ENCODE measurements around the gene GADD45G. TPM values are rescaled to one million over a fixed set of nuclear protein-coding genes. Genes with fewer than 3 reads are reported as not detected.
A peak's percentile ranks its signal among the peaks of the same experiment; 100 is the strongest.

Gene GADD45G
- total RNA-seq, 2 donors from 2014 or later = 30.3 to 54.2 TPM

DNA sequence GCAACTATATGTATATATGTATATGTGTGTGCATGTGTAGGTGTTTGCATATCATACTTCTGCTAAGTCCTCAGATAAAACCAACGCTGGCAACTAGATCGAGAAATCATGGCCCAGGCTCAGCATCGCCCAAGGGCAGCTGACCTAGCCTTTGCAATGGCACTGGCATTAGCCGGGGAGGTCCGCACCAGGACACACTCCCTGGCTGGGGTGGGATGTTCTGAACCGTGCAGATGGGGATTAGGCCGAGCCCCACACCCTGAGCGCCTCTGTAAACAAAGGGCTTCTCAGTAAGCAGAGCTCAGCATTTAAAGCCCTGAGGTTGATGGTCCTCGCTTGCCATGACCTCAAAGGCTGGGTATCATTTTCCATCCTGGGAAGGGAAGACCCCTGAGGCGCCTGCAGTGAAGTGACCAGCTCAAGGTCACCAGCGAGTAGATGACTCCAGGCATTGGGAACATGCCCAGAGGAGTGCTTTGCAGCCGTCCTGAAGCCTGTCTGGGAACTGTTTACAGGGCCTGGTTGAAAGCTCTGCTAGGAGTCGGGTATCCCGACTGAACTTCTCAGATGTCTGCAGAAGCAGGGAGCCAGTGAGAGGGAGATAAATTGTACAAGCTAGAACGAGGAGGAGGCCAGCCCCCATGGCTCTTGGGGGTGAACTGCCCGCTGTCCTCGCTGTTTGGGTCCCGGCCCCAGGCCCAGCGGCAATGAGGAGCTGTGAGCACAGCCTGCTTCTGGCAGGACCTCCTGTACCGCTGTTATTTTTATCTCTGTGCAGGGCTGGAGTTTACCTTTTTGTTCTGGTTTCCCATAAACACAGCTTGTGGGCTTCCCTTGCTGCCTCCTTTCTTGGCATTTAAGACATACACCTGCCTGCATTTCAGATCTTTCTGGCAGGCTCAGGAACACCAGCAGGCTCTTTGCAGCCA is 18.4 kb downstream of the GADD45G start:
- Histone ChIP-seq H3K4me1 (peaks cover 82% of the 10 kb centered on the region), H3K36me3 (replicated peaks in 1 of 2; ENCODE audit: insufficient read depth in 1 of 2, low read depth in 2 of 2) (no peaks in the 10 kb centered on the region), H3K9me3 (no peaks in the 10 kb centered on the region), H3K27ac (peak overlapping the region; percentile 64 to 89 (median 82)), H3K4me3 (no peak overlapping the region), H3K27me3 (no peaks in the 10 kb centered on the region)
- DNase-seq (peak; percentile 56 to 78 (median 72)), ATAC-seq (peak; percentile 76)
- WGBS, 2 donors = 48 to 54% methylated on average over 11 to 20 of the region's 20 CpGs
- intact Hi-C loops (cut with DNase I) = loop anchor here (10.0 kb wide), 1 partner anchor 372 kb away; no protein-coding TSS in a partner anchor
- TF ChIP-seq, protein P1, sequence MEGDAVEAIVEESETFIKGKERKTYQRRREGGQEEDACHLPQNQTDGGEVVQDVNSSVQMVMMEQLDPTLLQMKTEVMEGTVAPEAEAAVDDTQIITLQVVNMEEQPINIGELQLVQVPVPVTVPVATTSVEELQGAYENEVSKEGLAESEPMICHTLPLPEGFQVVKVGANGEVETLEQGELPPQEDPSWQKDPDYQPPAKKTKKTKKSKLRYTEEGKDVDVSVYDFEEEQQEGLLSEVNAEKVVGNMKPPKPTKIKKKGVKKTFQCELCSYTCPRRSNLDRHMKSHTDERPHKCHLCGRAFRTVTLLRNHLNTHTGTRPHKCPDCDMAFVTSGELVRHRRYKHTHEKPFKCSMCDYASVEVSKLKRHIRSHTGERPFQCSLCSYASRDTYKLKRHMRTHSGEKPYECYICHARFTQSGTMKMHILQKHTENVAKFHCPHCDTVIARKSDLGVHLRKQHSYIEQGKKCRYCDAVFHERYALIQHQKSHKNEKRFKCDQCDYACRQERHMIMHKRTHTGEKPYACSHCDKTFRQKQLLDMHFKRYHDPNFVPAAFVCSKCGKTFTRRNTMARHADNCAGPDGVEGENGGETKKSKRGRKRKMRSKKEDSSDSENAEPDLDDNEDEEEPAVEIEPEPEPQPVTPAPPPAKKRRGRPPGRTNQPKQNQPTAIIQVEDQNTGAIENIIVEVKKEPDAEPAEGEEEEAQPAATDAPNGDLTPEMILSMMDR (IDR thresholded peaks at IDR 0.05) = no peak
- peak in 2 of 3 donors; percentile 47 to 50 for TF ChIP-seq POLR2A (IDR thresholded peaks at IDR 0.05)

DNA sequence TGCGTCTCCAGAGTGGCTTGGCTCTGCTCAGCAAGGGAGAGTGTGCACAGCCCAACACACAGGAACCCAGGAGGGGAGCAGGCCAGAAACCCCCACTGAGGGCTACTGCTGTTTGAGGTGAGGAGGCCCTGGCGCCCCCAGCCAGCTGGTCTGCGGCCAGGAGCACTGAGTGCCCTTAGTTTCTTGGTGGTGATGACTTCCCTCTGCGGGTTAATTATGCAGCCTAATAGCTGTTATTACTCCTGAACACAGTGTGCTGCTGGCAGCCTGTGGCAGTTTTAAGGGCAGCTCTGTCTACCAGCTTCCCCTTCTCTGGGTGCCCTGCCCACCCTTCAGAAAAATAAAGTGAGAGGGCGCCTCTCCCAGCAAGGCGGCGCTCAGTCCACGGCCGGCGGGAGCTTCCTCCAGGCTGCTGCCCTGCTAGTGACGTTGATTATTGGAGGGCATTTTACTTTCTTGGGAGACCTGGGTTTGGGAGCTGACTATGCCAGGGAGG is 19.2 kb downstream of the GADD45G start:
- peak; percentile 62 to 71 (median 64) for DNase-seq
- no peak for TF ChIP-seq POLR2A (IDR thresholded peaks at IDR 0.05)
- TF ChIP-seq, protein P1 (IDR thresholded peaks at IDR 0.05) = peak in 5 of 7 experiments; percentile 13 to 38 (median 35)
- intact Hi-C loops (cut with DNase I) = loop anchor here (10.0 kb wide), 1 partner anchor 371 kb away; no protein-coding TSS in a partner anchor
- peak; percentile 61 for ATAC-seq
- WGBS, 2 donors = 38 to 80% methylated on average over 1 to 11 of the region's 11 CpGs
- Histone ChIP-seq H3K9me3 (no peaks in the 10 kb centered on the region), H3K36me3 (replicated peaks in 1 of 2; ENCODE audit: insufficient read depth in 1 of 2, low read depth in 2 of 2) (no peaks in the 10 kb centered on the region), H3K4me1 (peaks cover 74% of the 10 kb centered on the region), H3K27me3 (no peaks in the 10 kb centered on the region), H3K27ac (peak overlapping the region; percentile 64 to 89 (median 82)), H3K4me3 (no peak overlapping the region)

- Histone ChIP-seq H3K4me3 (no peak overlapping the region), H3K27ac (no peak overlapping the region), H3K9me3 (no peaks in the 10 kb centered on the region), H3K36me3 (replicated peaks in 1 of 2; ENCODE audit: insufficient read depth in 1 of 2, low read depth in 2 of 2) (no peaks in the 10 kb centered on the region), H3K4me1 (peaks cover 71% of the 10 kb centered on the region), H3K27me3 (no peaks in the 10 kb centered on the region)
- intact Hi-C loops (cut with DNase I) = loop anchor here (10.0 kb wide), 1 partner anchor 369 kb away; no protein-coding TSS in a partner anchor
- 88 to 91% methylated on average over 6 to 14 of the region's 14 CpGs for WGBS, 2 donors
- TF ChIP-seq, protein P1 (IDR thresholded peaks at IDR 0.05) = no peak
- no peak for TF ChIP-seq POLR2A (IDR thresholded peaks at IDR 0.05)
- ATAC-seq (no peak), DNase-seq (no peak)
Measured at GRCh38 chr9:89625721-89626687, 21.2 kb downstream of the GADD45G start.

DNA sequence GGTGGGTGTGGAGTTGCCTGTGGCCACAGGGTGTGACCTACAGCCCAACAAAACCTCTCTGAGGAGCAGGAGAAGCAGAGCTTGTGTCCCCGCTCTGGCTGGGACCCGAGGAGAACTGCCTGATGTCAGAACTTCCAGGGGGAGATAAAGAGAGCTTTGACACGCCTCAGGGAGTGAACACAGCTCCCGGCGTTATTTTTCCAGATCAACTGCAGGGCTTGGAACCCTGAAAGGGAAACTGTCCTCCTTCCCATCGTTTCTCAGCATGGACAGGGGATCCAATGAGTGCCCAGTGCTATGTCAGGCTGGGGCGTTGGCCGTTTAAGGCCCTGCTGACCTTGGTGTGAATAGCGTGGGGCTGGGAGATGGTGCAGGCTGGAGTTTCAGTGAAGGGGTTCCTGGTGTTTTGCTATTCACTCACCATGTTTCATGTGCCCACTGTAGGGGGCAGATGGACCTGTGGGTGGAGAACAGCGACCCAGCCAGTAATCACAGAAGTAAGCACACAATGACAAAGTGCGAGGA is 22.0 kb downstream of the GADD45G start:
- no peak for DNase-seq
- no peak for ATAC-seq
- TF ChIP-seq POLR2A (IDR thresholded peaks at IDR 0.05) = no peak
- TF ChIP-seq, protein P1 (IDR thresholded peaks at IDR 0.05) = no peak
- intact Hi-C loops (cut with DNase I) = loop anchor here (10.0 kb wide), 1 partner anchor 368 kb away; no protein-coding TSS in a partner anchor
- H3K4me3 ChIP-seq = no peak overlapping the region
- H3K9me3 ChIP-seq = no peaks in the 10 kb centered on the region
- no peak overlapping the region for H3K27ac ChIP-seq
- no peaks in the 10 kb centered on the region for H3K36me3 ChIP-seq (replicated peaks in 1 of 2; ENCODE audit: insufficient read depth in 1 of 2, low read depth in 2 of 2)
- 32 to 44% methylated on average over 9 to 11 of the region's 11 CpGs for WGBS, 2 donors
- peaks cover 72% of the 10 kb centered on the region for H3K4me1 ChIP-seq
- H3K27me3 ChIP-seq = no peaks in the 10 kb centered on the region

All from body of pancreas (tissue), 4 donors.